ENCODE results near the gene TMEM217.
"Not testable (repeated sequence)": the region's sequence is repeated elsewhere in the genome, so short reads cannot be mapped to it uniquely, and the experiment has no call there.

The TMEM217 gene

GRCh38 chr6:37257634-37258404, at the start of gene TMEM217, which contains the start of gene TBC1D22B:
TSS of gene TMEM217 (minus strand) at chr6:37258144. CDS start at chr6:37219030, 39,114 bp downstream.
TSS of gene TBC1D22B (plus strand) at chr6:37257772. CDS start at chr6:37257918, 146 bp downstream.
- DNase-seq: peak; percentile 95

GRCh38 chr6:37307484-37307883, 49.5 kb upstream of the TMEM217 start:
- not testable (repeated sequence) for DNase-seq

GRCh38 chr6:37306624-37307222, 48.8 kb upstream of the TMEM217 start:
- DNase-seq: no peak

- DNase-seq: no peak
Measured at GRCh38 chr6:37305841-37306425, 48.0 kb upstream of the TMEM217 start.

- no peak for DNase-seq
Measured at GRCh38 chr6:37304766-37305165, 46.8 kb upstream of the TMEM217 start.

GRCh38 chr6:37303891-37304503, 46.1 kb upstream of the TMEM217 start:
- no peak for DNase-seq

- DNase-seq: no peak
Measured at GRCh38 chr6:37303091-37303660, 45.2 kb upstream of the TMEM217 start.

- DNase-seq: no peak
Measured at GRCh38 chr6:37302086-37302686, 44.2 kb upstream of the TMEM217 start.

- DNase-seq: no peak
Measured at GRCh38 chr6:37299990-37300389, 42.0 kb upstream of the TMEM217 start.

GRCh38 chr6:37298958-37299357, 41.0 kb upstream of the TMEM217 start:
- no peak for DNase-seq

GRCh38 chr6:37297637-37298036, 39.7 kb upstream of the TMEM217 start:
- DNase-seq: not testable (repeated sequence)

- no peak for DNase-seq
Measured at GRCh38 chr6:37293426-37293825, 35.5 kb upstream of the TMEM217 start.

- no peak for DNase-seq
Measured at GRCh38 chr6:37289931-37290330, 32.0 kb upstream of the TMEM217 start.

GRCh38 chr6:37288247-37288646, 30.3 kb upstream of the TMEM217 start:
- no peak for DNase-seq

- no peak for DNase-seq
Measured at GRCh38 chr6:37287519-37288157, 29.7 kb upstream of the TMEM217 start.

GRCh38 chr6:37285861-37286311, 27.9 kb upstream of the TMEM217 start:
- no peak for DNase-seq

GRCh38 chr6:37284781-37285180, 26.8 kb upstream of the TMEM217 start:
- DNase-seq: no peak

- DNase-seq: no peak
Measured at GRCh38 chr6:37283671-37284151, 25.8 kb upstream of the TMEM217 start.

GRCh38 chr6:37283268-37283667, 25.3 kb upstream of the TMEM217 start:
- no peak for DNase-seq

GRCh38 chr6:37282371-37282770, 24.4 kb upstream of the TMEM217 start:
- DNase-seq: no peak

GRCh38 chr6:37280162-37280887, 22.4 kb upstream of the TMEM217 start:
- DNase-seq: no peak

Data from activated CD8-positive, alpha-beta memory T cell treated with anti-CD3 and anti-CD28 coated beads, Interleukin-2, amount 50 U/mL, for 4 hours (primary cell).